HepG2 (cell line): ENCODE data around the gene SLC27A1. TPM values are rescaled to one million over a fixed set of nuclear protein-coding genes. Genes with fewer than 3 reads are reported as not detected.

Source experiments
- ATAC-seq: fragments of 200-7000 bp; cut with Tn5 transposase; 3 replicates; pipeline ENCODE4 v1.9.1; 2020; ENCODE audit warnings: mild to moderate bottlenecking, moderate library complexity
- BruUV-seq: library from RNA; stranded (reverse); fragments of 400-500 nt; replicated peaks from 2 replicates; lab custom pipeline; 2021; lab: Mats Ljungman, UMichigan
- CTCF ChIA-PET: fragments of 300-600 bp; formaldehyde crosslinking; extraction: SDS; loops from one replicate; lab custom pipeline; 2021; ENCODE audit warnings: low total read pairs, inconsistent platforms, low intra/inter-chr PET ratio; lab: Yijun Ruan, JAX
- POLR2A ChIA-PET: fragments of 350-600 bp; sonication (Branson Sonifier 250); formaldehyde crosslinking; loops from one replicate; lab custom pipeline; 2020; ENCODE audit warnings: antibody characterized with exemption, inconsistent platforms; lab: Yijun Ruan, JAX
- DNase-seq: peaks from one replicate; pipeline ENCODE4 v3.0.0-alpha.2; 2015; ENCODE audit warnings: low spot score
- FAIRE-seq: peaks from 3 replicates; lab custom pipeline; 2011; peaks lifted over from hg19 to GRCh38; lab: Jason Lieb, UNC
- H2AFZ ChIP-seq: one replicate; pipeline ENCODE4 v1.6.1; 2011; ENCODE audit warnings: low read length, inconsistent platforms
- H3K27ac ChIP-seq: fragments of 300-600 bp; 3 replicates; pipeline ENCODE4 v1.8.0; 2011; ENCODE audit warnings: mixed run types, mild to moderate bottlenecking, mixed read lengths, low read length, inconsistent platforms; ENCODE audit not compliant: insufficient read depth; ENCODE audit errors: extremely low read length
- H3K27me3 ChIP-seq, 2 experiments: fragments of 200-600 bp in 1 of 2; 2 replicates in 1 of 2; 3 replicates in 1 of 2; pipeline versions ENCODE4 v1.6.0 to v1.8.0; 2011; ENCODE audit warnings: low read length in 2 of 2, mild to moderate bottlenecking in 2 of 2, moderate library complexity in 2 of 2, inconsistent platforms in 1 of 2; ENCODE audit not compliant: insufficient read depth in 2 of 2, control insufficient read depth in 1 of 2
- H3K36me3 ChIP-seq, 2 experiments: fragments of 200-600 bp in 1 of 2; replicated peaks in 1 of 2; 2 replicates in 1 of 2; 3 replicates in 1 of 2; pipeline versions ENCODE4 v1.5.1 to v1.8.0; 2011; ENCODE audit warnings: low read length in 2 of 2, inconsistent platforms in 1 of 2; ENCODE audit not compliant: insufficient read depth in 2 of 2, control insufficient read depth in 1 of 2
- H3K4me1 ChIP-seq: 2 replicates; pipeline ENCODE4 v1.5.1; 2012; ENCODE audit warnings: low read length, inconsistent platforms; ENCODE audit not compliant: insufficient read depth
- H3K4me2 ChIP-seq: 2 replicates; pipeline ENCODE4 v1.6.0; 2011; ENCODE audit warnings: low read depth, low read length, inconsistent platforms
- H3K4me3 ChIP-seq, 3 experiments: fragments of 200-600 bp in 1 of 3; sonication (generic), shearing (Covaris generic) in 1 of 3; replicated peaks in 1 of 3; 2 replicates each; pipeline ENCODE4 v1.5.1; 2011 to 2016; ENCODE audit warnings: low read length in 3 of 3, inconsistent platforms in 2 of 3, low read depth in 2 of 3, mild to moderate bottlenecking in 2 of 3, control low read depth in 1 of 3, mixed read lengths in 1 of 3; ENCODE audit not compliant: insufficient read depth in 1 of 3
- H3K79me2 ChIP-seq: one replicate; pipeline ENCODE4 v1.6.1; 2011; ENCODE audit warnings: low read length, inconsistent platforms; ENCODE audit not compliant: insufficient read depth
- H3K9ac ChIP-seq: 2 replicates; pipeline ENCODE4 v1.6.0; 2011; ENCODE audit warnings: mild to moderate bottlenecking, low read depth, low read length, inconsistent platforms; ENCODE audit not compliant: insufficient read depth
- H3K9me3 ChIP-seq: 2 replicates; pipeline ENCODE4 v1.5.1; 2012; ENCODE audit warnings: mild to moderate bottlenecking, low read length
- H4K20me1 ChIP-seq: 2 replicates; pipeline ENCODE4 v1.6.0; 2011; ENCODE audit warnings: inconsistent platforms, mild to moderate bottlenecking, low read length, moderate library complexity; ENCODE audit not compliant: insufficient read depth
- GATA4 ChIP-seq: sonication (generic); IDR thresholded peaks from 2 replicates; pipeline ENCODE4 v1.6.1; 2016; ENCODE audit warnings: antibody characterized with exemption, low read depth, borderline replicate concordance
- HNF1A ChIP-seq, 2 experiments: sonication (generic) in 1 of 2; formaldehyde crosslinking in 1 of 2; IDR thresholded peaks; 2 replicates each; pipeline versions ENCODE4 v1.4.0 to v1.6.1; 2016 to 2020; ENCODE audit warnings: borderline replicate concordance in 1 of 2, low read depth in 1 of 2, mild to moderate bottlenecking in 1 of 2, missing genetic modification reagents in 1 of 2
- WGBS: methylation state at CpG from one replicate; pipeline ENCODE4 v1.1.6; 2017; ENCODE audit warnings: low lambda C conversion rate; 5-methylcytosine and 5-hydroxymethylcytosine counted together
- in situ Hi-C: cut with HindIII; loops from 2 replicates; pipeline ENCODE4 v1.10.0; 2017; ENCODE audit warnings: low pct_unique_long_range_greater_than_20kb; ENCODE audit not compliant: extremely low pct_ligation_motif_present
- intact Hi-C: fragments of 100-400 bp; cut with micrococcal nuclease; formaldehyde crosslinking; loops from one replicate; pipeline ENCODE4 v1.10.0; 2022; ENCODE audit not compliant: unreplicated experiment
- polyA plus RNA-seq, 8 experiments: library from polyadenylated mRNA; depleted of rRNA in 3 of 8; stranded (reverse) in 7 of 8; unstranded in 1 of 8; fragments of >200 nt; fragmentation: Illumina TruSeq in 4 of 8; extraction: Trizol in 4 of 8; gene quantifications; 2 replicates each; pipeline versions ENCODE4 v1.2.1 to v1.2.3, GENCODE V29; 2011 to 2016; ENCODE audit warnings: low read depth in 4 of 8, missing spikeins in 1 of 8, mixed read lengths in 1 of 8; ENCODE audit not compliant: insufficient read depth in 1 of 8
- total RNA-seq, 5 experiments: library from RNA; depleted of rRNA; stranded (reverse); fragments of >200 nt; fragmentation: Illumina TruSeq; extraction: Trizol; gene quantifications; 2 replicates each; pipeline ENCODE4 v1.2.3, GENCODE V29; 2016; ENCODE audit warnings: low read depth in 1 of 5
- TF ChIP-seq, protein P1 (sequence below): sonication (generic); formaldehyde crosslinking; IDR thresholded peaks from 2 replicates; pipeline ENCODE4 v1.4.0; 2020; ENCODE audit warnings: missing genetic modification reagents
- TF ChIP-seq, protein P2 (sequence below): sonication (generic); formaldehyde crosslinking; IDR thresholded peaks from 2 replicates; pipeline ENCODE4 v1.4.0; 2020; ENCODE audit warnings: missing genetic modification reagents, mild to moderate bottlenecking, borderline replicate concordance
- TF ChIP-seq, protein P3 (sequence below): sonication (generic); formaldehyde crosslinking; IDR thresholded peaks from 2 replicates; pipeline ENCODE4 v1.4.0; 2020; ENCODE audit warnings: missing genetic modification reagents

Gene SLC27A1
- total and polyA plus RNA-seq, 2 of the 13 experiments (the other 11 are each of a cell fraction or from before 2014, with no cell fraction given), result 4.1 to 8.8 TPM

DNA sequence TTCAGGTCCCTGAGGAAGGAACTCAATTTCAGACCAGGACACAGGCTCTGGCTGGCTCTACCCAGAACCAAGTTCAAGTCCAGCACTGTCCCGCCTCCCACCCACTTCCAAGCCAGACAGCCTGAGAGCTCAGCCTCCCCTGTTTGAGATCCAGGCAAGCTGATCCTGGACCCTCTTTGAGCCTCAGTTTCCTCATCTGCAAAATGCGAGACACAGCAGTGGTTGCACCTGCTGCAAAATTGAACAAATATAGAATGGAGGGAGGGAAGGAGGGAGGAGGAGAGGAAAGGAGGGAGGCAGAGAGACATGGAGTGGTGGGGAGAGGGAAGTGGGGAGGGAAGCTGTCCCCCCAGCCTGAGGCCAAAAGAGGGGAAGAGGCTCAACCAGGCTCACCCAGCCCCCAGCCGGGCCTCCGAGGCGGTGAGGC is 22.6 kb upstream of the SLC27A1 start:
- 26% methylated on average over 2 of the region's 5 CpGs for WGBS
- Histone ChIP-seq H3K9ac (no peak overlapping the region), H3K36me3 (no peaks in the 10 kb centered on the region), H3K27me3 (no peaks in the 10 kb centered on the region; a peak in 1 of 5 replicates), H4K20me1 (no peaks in the 10 kb centered on the region), H3K9me3 (no peaks in the 10 kb centered on the region), H3K4me2 (peak overlapping the region; percentile 71), H3K4me1 (0 out of 2 replicates have a peak, but pooled peaks cover 7% of the 10 kb centered on the region), H3K4me3 (peak overlapping the region in 2 of 3 experiments; percentile 47 to 69; a peak in 3 of 6 replicates), H2AFZ (no peak overlapping the region), H3K27ac (no peak overlapping the region), H3K79me2 (no peaks in the 10 kb centered on the region)
- FAIRE-seq (no peak), ATAC-seq (peak; percentile 40), DNase-seq (no peak)
- BruUV-seq, result no TSS peak
- ChIA-PET CTCF (no interaction called here), POLR2A (interaction anchor here (1.1 kb wide), 1 partner anchor 41 kb away, joined by 3 read pairs; no protein-coding TSS in a partner anchor)
- intact Hi-C loops (loop anchor here (1.0 kb wide), 1 partner anchor 21 kb away; no protein-coding TSS in a partner anchor), in situ Hi-C loops (no loop called here)
- TF ChIP-seq, protein P1, sequence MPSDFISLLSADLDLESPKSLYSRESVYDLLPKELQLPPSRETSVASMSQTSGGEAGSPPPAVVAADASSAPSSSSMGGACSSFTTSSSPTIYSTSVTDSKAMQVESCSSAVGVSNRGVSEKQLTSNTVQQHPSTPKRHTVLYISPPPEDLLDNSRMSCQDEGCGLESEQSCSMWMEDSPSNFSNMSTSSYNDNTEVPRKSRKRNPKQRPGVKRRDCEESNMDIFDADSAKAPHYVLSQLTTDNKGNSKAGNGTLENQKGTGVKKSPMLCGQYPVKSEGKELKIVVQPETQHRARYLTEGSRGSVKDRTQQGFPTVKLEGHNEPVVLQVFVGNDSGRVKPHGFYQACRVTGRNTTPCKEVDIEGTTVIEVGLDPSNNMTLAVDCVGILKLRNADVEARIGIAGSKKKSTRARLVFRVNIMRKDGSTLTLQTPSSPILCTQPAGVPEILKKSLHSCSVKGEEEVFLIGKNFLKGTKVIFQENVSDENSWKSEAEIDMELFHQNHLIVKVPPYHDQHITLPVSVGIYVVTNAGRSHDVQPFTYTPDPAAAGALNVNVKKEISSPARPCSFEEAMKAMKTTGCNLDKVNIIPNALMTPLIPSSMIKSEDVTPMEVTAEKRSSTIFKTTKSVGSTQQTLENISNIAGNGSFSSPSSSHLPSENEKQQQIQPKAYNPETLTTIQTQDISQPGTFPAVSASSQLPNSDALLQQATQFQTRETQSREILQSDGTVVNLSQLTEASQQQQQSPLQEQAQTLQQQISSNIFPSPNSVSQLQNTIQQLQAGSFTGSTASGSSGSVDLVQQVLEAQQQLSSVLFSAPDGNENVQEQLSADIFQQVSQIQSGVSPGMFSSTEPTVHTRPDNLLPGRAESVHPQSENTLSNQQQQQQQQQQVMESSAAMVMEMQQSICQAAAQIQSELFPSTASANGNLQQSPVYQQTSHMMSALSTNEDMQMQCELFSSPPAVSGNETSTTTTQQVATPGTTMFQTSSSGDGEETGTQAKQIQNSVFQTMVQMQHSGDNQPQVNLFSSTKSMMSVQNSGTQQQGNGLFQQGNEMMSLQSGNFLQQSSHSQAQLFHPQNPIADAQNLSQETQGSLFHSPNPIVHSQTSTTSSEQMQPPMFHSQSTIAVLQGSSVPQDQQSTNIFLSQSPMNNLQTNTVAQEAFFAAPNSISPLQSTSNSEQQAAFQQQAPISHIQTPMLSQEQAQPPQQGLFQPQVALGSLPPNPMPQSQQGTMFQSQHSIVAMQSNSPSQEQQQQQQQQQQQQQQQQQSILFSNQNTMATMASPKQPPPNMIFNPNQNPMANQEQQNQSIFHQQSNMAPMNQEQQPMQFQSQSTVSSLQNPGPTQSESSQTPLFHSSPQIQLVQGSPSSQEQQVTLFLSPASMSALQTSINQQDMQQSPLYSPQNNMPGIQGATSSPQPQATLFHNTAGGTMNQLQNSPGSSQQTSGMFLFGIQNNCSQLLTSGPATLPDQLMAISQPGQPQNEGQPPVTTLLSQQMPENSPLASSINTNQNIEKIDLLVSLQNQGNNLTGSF, result no peak
- TF ChIP-seq GATA4, result no peak
- TF ChIP-seq, protein P2, sequence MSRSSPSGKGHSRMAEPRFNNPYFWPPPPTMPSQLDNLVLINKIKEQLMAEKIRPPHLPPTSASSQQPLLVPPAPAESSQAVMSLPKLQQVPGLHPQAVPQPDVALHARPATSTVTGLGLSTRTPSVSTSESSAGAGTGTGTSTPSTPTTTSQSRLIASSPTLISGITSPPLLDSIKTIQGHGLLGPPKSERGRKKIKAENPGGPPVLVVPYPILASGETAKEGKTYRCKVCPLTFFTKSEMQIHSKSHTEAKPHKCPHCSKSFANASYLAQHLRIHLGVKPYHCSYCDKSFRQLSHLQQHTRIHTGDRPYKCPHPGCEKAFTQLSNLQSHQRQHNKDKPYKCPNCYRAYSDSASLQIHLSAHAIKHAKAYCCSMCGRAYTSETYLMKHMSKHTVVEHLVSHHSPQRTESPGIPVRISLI (CRISPR knock-in tag), result no peak
- TF ChIP-seq, protein P3, sequence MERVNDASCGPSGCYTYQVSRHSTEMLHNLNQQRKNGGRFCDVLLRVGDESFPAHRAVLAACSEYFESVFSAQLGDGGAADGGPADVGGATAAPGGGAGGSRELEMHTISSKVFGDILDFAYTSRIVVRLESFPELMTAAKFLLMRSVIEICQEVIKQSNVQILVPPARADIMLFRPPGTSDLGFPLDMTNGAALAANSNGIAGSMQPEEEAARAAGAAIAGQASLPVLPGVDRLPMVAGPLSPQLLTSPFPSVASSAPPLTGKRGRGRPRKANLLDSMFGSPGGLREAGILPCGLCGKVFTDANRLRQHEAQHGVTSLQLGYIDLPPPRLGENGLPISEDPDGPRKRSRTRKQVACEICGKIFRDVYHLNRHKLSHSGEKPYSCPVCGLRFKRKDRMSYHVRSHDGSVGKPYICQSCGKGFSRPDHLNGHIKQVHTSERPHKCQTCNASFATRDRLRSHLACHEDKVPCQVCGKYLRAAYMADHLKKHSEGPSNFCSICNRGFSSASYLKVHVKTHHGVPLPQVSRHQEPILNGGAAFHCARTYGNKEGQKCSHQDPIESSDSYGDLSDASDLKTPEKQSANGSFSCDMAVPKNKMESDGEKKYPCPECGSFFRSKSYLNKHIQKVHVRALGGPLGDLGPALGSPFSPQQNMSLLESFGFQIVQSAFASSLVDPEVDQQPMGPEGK (CRISPR knock-in tag), result peak; percentile 30; the same call in 1 of the 2 replicates
- TF ChIP-seq HNF1A (IDR thresholded peaks at IDR 0.05; ENCODE audit: low read depth), result no peak
- TF ChIP-seq HNF1A (CRISPR knock-in tag; IDR thresholded peaks at IDR 0.05; ENCODE audit: borderline replicate concordance), result 0 out of 2 replicates have a peak, but pooled peaks have one; percentile 19
